ENCODE measurements around the gene CROT.

- TF ChIP-seq, protein P1, sequence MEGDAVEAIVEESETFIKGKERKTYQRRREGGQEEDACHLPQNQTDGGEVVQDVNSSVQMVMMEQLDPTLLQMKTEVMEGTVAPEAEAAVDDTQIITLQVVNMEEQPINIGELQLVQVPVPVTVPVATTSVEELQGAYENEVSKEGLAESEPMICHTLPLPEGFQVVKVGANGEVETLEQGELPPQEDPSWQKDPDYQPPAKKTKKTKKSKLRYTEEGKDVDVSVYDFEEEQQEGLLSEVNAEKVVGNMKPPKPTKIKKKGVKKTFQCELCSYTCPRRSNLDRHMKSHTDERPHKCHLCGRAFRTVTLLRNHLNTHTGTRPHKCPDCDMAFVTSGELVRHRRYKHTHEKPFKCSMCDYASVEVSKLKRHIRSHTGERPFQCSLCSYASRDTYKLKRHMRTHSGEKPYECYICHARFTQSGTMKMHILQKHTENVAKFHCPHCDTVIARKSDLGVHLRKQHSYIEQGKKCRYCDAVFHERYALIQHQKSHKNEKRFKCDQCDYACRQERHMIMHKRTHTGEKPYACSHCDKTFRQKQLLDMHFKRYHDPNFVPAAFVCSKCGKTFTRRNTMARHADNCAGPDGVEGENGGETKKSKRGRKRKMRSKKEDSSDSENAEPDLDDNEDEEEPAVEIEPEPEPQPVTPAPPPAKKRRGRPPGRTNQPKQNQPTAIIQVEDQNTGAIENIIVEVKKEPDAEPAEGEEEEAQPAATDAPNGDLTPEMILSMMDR (IDR thresholded peaks at IDR 0.05), result no peak
- TF ChIP-seq POLR2A (IDR thresholded peaks at IDR 0.05), result no peak
Measured at GRCh38 chr7:87426160-87426559, 80.7 kb downstream of the CROT start.

Data from ovary (tissue), 3 donors.